Neural crest cell (in vitro differentiated cells): ENCODE results near the gene CWC27. TPM values are rescaled to one million over a fixed set of nuclear protein-coding genes. Genes with fewer than 3 reads are reported as not detected.

Experiments used
- DNase-seq: peaks from one replicate; pipeline ENCODE4 v3.0.0; 2021; ENCODE audit warnings: low read depth, mixed read lengths, low spot score
- H3K27ac Mint-ChIP-seq: one replicate; pipeline ENCODE4 v1.8.0; 2021; ENCODE audit warnings: mild to moderate bottlenecking, mixed read lengths; ENCODE audit not compliant: unreplicated experiment
- H3K27me3 Mint-ChIP-seq: 2 replicates; pipeline ENCODE4 v1.8.0; 2021; ENCODE audit warnings: low read depth, mild to moderate bottlenecking, mixed read lengths
- H3K36me3 Mint-ChIP-seq: 2 replicates; pipeline ENCODE4 v1.8.0; 2021; ENCODE audit warnings: low read depth, mild to moderate bottlenecking, mixed read lengths
- H3K4me1 Mint-ChIP-seq: 2 replicates; pipeline ENCODE4 v1.8.0; 2021; ENCODE audit warnings: mixed read lengths
- H3K4me3 Mint-ChIP-seq: one replicate; pipeline ENCODE4 v1.8.0; 2021; ENCODE audit warnings: mild to moderate bottlenecking, mixed read lengths
- H3K9me3 Mint-ChIP-seq: 2 replicates; pipeline ENCODE4 v1.8.0; 2021; ENCODE audit warnings: mixed read lengths
- total RNA-seq: library from RNA; stranded (reverse); gene quantifications from 2 replicates; pipeline ENCODE4 v1.2.1, GENCODE V29; 2021
- TF ChIP-seq, protein P1 (sequence below): fragments of 200-600 bp; sonication (generic); conservative IDR thresholded peaks from 2 replicates; pipeline ENCODE4 v1.5.0; 2021; ENCODE audit warnings: antibody characterized with exemption, mild to moderate bottlenecking

Gene CWC27
- total RNA-seq, 1 donor from 2014 or later, result 29.4 TPM

DNA sequence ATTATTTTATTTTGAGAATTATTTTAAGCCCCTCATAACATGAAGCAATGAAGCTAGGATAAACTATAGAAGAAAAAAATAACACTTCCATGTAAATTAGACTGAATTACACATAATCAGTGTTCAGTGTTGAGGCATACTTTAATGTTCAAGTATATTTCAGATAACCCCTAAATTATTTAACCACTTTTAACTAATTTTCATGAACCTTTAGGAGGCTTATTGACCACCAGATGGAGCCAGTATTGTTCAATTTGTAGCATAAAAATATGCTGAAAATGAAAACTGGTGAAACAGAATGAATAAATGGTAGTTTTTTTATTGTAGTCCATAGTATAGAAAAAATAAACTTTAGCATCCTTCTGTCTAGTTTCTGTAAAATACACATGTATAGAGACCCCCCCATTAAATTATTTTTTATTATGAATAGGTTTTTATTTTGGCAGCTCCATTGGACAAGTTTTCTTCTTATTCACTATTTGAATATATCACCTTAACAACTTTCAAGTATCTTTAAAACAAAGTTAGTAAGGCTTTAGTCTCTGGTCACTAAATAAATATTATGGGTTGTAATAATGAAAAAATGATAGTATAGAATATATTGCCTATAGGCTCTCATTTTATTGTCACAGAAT, 190.1 kb downstream of the CWC27 start:
- Mint-ChIP-seq H3K27me3 (no peaks in the 10 kb centered on the region), H3K4me1 (no peaks in the 10 kb centered on the region), H3K27ac (no peak overlapping the region), H3K36me3 (peaks cover 13% of the 10 kb centered on the region), H3K9me3 (peaks cover 6% of the 10 kb centered on the region), H3K4me3 (no peak overlapping the region)
- TF ChIP-seq, protein P1, sequence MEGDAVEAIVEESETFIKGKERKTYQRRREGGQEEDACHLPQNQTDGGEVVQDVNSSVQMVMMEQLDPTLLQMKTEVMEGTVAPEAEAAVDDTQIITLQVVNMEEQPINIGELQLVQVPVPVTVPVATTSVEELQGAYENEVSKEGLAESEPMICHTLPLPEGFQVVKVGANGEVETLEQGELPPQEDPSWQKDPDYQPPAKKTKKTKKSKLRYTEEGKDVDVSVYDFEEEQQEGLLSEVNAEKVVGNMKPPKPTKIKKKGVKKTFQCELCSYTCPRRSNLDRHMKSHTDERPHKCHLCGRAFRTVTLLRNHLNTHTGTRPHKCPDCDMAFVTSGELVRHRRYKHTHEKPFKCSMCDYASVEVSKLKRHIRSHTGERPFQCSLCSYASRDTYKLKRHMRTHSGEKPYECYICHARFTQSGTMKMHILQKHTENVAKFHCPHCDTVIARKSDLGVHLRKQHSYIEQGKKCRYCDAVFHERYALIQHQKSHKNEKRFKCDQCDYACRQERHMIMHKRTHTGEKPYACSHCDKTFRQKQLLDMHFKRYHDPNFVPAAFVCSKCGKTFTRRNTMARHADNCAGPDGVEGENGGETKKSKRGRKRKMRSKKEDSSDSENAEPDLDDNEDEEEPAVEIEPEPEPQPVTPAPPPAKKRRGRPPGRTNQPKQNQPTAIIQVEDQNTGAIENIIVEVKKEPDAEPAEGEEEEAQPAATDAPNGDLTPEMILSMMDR, result peak; percentile 64
- DNase-seq, result no peak

DNA sequence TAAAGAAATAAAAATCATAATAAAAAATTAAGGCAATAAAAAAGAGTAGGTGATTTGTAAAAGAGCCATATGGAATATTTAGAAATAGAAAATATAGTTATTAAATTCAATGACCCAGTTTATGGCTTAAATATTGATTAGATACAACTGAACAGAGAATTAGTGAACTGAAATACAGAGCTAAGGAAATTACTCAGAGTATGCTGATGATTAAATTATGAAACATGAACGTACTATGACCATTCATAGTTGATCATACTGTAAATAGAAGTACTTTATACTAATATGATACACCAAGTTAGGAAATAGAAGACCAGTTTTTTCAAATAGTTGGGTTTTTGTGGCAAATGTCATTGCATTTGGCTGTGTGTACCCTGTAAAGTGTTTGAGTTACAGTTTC, 194.5 kb downstream of the CWC27 start:
- Mint-ChIP-seq H3K27ac (no peak overlapping the region), H3K4me1 (no peaks in the 10 kb centered on the region), H3K36me3 (peaks cover 14% of the 10 kb centered on the region), H3K4me3 (no peak overlapping the region), H3K9me3 (peaks cover 6% of the 10 kb centered on the region), H3K27me3 (no peaks in the 10 kb centered on the region)
- DNase-seq, result no peak
- TF ChIP-seq, protein P1, result no peak

- Mint-ChIP-seq H3K27ac (no peak overlapping the region), H3K4me1 (no peaks in the 10 kb centered on the region), H3K36me3 (peaks cover 16% of the 10 kb centered on the region), H3K9me3 (peaks cover 4% of the 10 kb centered on the region), H3K4me3 (no peak overlapping the region), H3K27me3 (no peaks in the 10 kb centered on the region)
- TF ChIP-seq, protein P1, result no peak
- DNase-seq, result no peak
These were observed 199.9 kb downstream of the CWC27 start for GRCh38 chr5:64968591-64969110.

DNA sequence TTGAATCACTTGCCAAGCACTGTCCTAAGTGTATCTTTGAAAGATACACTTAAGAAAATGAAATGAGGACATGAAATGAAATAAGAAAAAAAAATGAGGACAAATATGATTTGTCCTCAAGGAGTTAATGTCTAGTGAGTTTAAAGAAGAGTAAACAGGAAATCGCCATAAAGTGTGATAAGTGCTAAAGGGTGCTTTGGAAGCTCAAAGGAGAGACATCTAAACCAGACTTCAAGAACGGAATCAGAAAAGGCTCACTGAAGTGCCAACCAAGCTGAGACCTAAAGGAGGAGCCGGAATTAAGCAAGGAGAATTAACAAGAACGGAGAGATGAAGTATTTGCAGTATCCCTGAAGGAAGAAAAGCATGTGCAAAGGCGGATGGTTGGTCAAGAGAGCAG, 200.8 kb downstream of the CWC27 start:
- Mint-ChIP-seq H3K27ac (no peak overlapping the region), H3K36me3 (peaks cover 17% of the 10 kb centered on the region), H3K9me3 (peaks cover 4% of the 10 kb centered on the region), H3K4me1 (no peaks in the 10 kb centered on the region), H3K27me3 (no peaks in the 10 kb centered on the region), H3K4me3 (no peak overlapping the region)
- DNase-seq, result no peak
- TF ChIP-seq, protein P1, result no peak

GRCh38 chr5:64971513-64971912, 202.8 kb downstream of the CWC27 start:
- Mint-ChIP-seq H3K4me3 (no peak overlapping the region), H3K27ac (no peak overlapping the region), H3K4me1 (no peaks in the 10 kb centered on the region), H3K36me3 (peaks cover 20% of the 10 kb centered on the region), H3K9me3 (peaks cover 4% of the 10 kb centered on the region), H3K27me3 (no peaks in the 10 kb centered on the region)
- no peak for DNase-seq
- TF ChIP-seq, protein P1, result no peak
